ENCODE data around the gene HLA-E. TPM values are rescaled to one million over a fixed set of nuclear protein-coding genes. Genes with fewer than 3 reads are reported as not detected.
"Not testable (repeated sequence)": the region's sequence is repeated elsewhere in the genome, so short reads cannot be mapped to it uniquely, and the experiment has no call there.

Gene HLA-E
- total and polyA plus RNA-seq, 5 donors, result 180 to 230 (median 216) TPM

DNA sequence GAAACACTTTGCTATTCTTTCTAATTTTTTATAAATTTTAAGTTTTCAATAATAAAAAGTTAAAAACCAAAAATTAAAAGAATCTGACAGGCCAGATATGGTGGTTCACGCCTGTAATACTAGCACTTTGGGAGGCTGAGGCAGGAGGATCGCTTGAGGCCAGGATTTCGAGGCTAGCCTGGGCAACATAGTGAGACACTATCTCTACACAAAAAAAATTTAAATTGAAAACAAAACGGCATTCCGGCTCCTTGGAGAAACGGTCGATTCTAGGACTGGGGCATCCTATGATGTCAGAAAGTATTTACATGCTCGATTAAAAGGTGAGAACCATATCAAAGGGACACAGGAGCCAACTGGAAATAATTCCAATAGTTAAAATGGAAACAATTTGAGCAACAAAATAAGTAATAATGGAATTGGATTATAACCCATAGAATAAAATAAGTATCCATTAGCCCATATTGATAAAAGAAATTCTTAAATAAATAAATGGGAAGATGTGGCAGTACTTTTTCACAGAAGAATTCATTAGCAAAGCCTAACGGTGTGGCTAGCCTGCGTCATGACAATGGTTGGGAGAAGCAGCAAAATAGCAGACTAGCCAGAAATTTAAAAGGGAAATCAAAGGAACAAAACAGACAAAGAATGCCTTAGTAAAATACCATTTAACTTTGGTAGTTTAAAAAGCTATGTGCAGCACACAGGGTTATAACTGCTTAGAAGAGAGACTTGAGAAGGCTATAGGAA is 21.3 kb downstream of the HLA-E start:
- intact Hi-C loops (cut with DNase I), result no loop called here
- Histone ChIP-seq H3K27me3 (ENCODE audit: control insufficient read depth, insufficient read depth) (no peaks in the 10 kb centered on the region), H3K4me1 (ENCODE audit: control insufficient read depth, insufficient read depth, low read length) (no peaks in the 10 kb centered on the region), H3K9me3 (ENCODE audit: control insufficient read depth, low read length) (no peaks in the 10 kb centered on the region), H3K4me3 (ENCODE audit: low read length) (no peak overlapping the region), H3K27ac (ENCODE audit: low read length) (no peak overlapping the region)
- DNase-seq (no peak), ATAC-seq (no peak)
- WGBS, result 78% methylated on average over 10 of the region's 10 CpGs

DNA sequence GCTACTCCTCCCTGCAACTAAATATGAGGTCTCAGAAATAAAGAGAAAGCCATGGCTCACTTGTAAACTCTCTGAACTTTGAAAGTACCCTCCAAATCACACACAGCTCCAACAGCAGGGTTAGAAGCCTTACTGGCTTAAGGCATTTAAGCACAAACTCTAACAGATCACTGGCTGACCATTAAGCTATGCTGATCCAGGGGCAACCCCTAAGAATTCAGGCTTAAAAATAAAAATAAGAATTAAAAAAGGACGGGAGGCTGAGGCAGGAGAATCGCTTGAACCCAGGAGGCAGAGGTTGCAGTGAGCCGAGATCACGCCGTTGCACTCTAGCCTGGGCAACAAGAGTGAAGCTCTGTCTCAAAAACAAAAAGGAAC is 21.8 kb downstream of the HLA-E start:
- no peak for ATAC-seq
- Histone ChIP-seq H3K4me1 (ENCODE audit: control insufficient read depth, insufficient read depth, low read length) (no peaks in the 10 kb centered on the region), H3K27ac (ENCODE audit: low read length) (no peak overlapping the region), H3K9me3 (ENCODE audit: control insufficient read depth, low read length) (no peaks in the 10 kb centered on the region), H3K4me3 (ENCODE audit: low read length) (no peak overlapping the region), H3K27me3 (ENCODE audit: control insufficient read depth, insufficient read depth) (no peaks in the 10 kb centered on the region)
- intact Hi-C loops (cut with DNase I), result no loop called here
- no peak for DNase-seq
- WGBS, result 63% methylated on average over 5 of the region's 5 CpGs

DNA sequence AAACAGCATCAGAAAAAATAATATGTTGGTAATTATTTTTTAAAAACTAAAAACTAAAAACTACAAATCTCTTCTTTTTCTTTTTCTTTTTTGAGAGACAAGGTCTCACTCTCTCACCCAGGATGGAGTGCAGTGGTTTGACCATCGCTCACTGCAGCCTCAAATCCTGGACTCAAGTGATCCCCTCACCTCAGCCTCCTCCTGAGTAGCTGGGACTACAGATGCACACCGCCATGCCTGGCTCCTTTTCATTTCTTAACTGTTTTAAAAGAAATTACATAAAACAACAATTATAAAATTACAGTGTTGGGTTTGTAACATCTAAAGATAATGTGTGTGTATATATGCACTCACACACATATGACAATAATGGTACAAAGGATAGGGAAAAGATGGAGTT is 24.1 kb downstream of the HLA-E start:
- no peaks in the 10 kb centered on the region for H3K4me1 ChIP-seq (ENCODE audit: control insufficient read depth, insufficient read depth, low read length)
- 90% methylated on average over 2 of the region's 2 CpGs for WGBS
- no peaks in the 10 kb centered on the region for H3K27me3 ChIP-seq (ENCODE audit: control insufficient read depth, insufficient read depth)
- H3K27ac ChIP-seq (ENCODE audit: low read length), result no peak overlapping the region
- no peak for ATAC-seq
- H3K9me3 ChIP-seq (ENCODE audit: control insufficient read depth, low read length), result no peaks in the 10 kb centered on the region
- no peak overlapping the region for H3K4me3 ChIP-seq (ENCODE audit: low read length)
- intact Hi-C loops (cut with DNase I), result no loop called here
- DNase-seq, result no peak

DNA sequence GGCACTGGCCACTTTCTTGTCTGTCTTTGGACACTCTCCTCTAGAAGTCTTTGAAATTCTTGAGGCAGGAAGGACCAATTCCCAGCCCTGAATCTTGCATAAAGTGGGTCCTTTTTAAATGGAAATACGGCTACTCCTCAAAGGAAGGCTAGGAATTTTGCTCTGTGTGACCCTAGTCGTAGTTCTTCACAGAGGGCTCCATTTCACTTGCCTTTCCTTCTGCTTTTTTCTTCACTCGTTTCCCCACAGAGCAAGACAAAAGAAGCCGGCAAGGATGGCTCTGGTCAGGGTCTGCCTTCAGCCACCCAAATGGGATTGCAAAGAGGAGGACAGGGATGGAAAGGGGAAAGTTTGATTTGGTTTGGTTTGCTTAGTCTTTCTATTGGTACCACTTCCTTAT is 25.8 kb downstream of the HLA-E start:
- WGBS, result 33% methylated on average over 4 of the region's 4 CpGs
- no peak for ATAC-seq
- no peak for DNase-seq
- Histone ChIP-seq H3K27me3 (ENCODE audit: control insufficient read depth, insufficient read depth) (no peaks in the 10 kb centered on the region), H3K27ac (ENCODE audit: low read length) (peak overlapping the region; percentile 88), H3K9me3 (ENCODE audit: control insufficient read depth, low read length) (no peaks in the 10 kb centered on the region), H3K4me1 (ENCODE audit: control insufficient read depth, insufficient read depth, low read length) (no peaks in the 10 kb centered on the region), H3K4me3 (ENCODE audit: low read length) (no peak overlapping the region)
- intact Hi-C loops (cut with DNase I), result no loop called here

DNA sequence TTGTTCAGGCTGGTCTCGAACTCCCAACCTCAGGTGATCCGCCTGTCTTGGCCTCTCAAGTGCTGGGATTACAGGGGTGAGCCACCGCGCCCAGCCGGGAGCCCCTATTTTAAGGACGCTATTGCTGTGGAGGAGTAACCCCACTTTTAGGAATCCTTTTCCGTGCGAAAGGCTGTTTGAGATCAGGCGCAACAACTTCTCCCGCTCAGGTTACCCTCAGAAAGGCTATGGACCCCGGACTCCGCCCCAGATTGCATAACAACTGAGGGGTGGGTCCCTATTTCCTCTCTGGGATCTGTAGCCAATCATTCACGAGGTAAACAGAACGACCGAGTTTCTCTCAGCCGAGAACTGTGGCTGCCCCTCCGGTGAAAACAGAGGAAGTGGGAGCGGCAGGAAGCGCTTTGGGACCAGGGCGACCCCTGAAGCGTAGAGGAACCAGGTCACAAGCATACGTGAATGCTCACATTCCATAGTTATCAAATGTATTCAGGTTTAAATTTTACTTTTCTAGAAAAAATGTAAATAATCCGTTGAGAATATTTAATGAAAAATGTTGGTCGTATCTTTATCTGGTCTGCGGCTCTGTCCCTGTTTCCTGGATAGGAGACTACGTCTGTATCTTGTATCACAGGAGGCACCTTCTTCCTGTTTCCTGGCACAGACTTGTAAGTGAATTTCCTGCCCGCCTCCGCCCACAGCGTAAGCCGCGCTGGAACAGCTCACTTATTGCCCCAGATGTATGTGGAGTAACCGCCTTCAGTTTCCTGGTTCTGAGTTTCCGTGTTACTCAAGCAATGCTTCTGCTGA is 26.8 kb downstream of the HLA-E start:
- peak; percentile 96 to 97 for ATAC-seq
- peak; percentile 91 to 96 (median 93) for DNase-seq
- peak overlapping the region; percentile 79 for H3K4me3 ChIP-seq (ENCODE audit: low read length)
- intact Hi-C loops (cut with DNase I), result no loop called here
- H3K27ac ChIP-seq (ENCODE audit: low read length), result peak overlapping the region; percentile 92
- H3K27me3 ChIP-seq (ENCODE audit: control insufficient read depth, insufficient read depth), result no peaks in the 10 kb centered on the region
- whole genome bisulfite sequencing, result 2% methylated on average over 33 of the region's 33 CpGs
- no peaks in the 10 kb centered on the region for H3K4me1 ChIP-seq (ENCODE audit: control insufficient read depth, insufficient read depth, low read length)
- H3K9me3 ChIP-seq (ENCODE audit: control insufficient read depth, low read length), result no peaks in the 10 kb centered on the region

DNA sequence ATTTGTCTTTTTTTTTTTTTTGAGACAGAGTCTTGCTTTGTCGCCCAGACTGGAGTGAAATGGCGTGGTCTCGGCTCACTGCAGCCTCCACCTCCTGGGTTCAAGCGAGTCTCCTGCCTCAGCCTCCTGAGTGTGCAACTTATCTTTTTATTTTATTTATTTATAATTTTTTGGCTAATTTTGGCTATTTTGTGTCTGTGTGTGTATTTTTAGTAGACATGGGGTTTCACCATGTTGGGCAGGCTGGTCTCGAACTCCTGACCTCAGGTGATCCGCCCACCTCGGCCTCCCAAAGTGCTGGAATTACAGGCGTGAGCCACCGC is 27.4 kb downstream of the HLA-E start:
- H3K27me3 ChIP-seq (ENCODE audit: control insufficient read depth, insufficient read depth); H3K9me3 ChIP-seq (ENCODE audit: control insufficient read depth, low read length); intact Hi-C loops (cut with DNase I); ATAC-seq; H3K4me1 ChIP-seq (ENCODE audit: control insufficient read depth, insufficient read depth, low read length); DNase-seq: not testable (repeated sequence)
- H3K27ac ChIP-seq (ENCODE audit: low read length), result peak overlapping the region; percentile 92
- 53% methylated on average over 9 of the region's 9 CpGs for WGBS
- peak overlapping the region; percentile 79 for H3K4me3 ChIP-seq (ENCODE audit: low read length)

DNA sequence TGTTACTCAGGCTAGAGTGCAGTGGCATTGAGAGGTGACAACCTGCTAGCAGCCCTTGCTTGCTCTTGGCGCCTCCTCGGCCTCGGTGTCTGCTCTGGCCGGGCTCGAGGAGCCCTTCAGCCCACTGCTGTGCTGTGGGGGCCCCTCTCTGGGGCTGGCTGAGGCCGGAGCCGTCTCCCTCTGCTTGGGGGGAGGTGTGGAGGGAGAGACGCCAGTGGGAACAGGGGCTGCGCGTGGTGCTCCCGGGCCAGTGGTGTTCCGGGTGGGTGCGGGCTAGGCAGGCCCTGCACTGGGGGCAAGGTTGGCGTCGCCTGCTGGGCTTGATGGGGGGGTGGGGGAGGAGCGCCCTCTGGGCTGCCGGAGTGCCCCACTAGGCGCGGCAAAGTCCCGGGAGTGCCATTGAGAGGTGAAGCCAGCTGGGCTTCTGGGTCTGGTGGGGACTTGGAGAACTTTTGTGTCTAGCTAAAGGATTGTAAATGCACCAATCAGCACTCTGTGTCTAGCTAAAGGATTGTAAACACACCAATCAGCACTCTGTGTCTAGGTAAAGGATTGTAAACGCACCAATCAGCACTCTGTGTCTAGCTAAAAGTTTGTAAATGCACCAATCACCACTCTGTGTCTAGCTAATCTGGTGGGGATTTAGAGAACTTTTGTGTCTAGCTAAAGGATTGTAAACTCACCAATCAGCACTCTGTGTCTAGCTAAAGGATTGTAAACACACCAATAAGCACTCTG is 28.6 kb downstream of the HLA-E start:
- whole genome bisulfite sequencing, result 95% methylated on average over 21 of the region's 21 CpGs

DNA sequence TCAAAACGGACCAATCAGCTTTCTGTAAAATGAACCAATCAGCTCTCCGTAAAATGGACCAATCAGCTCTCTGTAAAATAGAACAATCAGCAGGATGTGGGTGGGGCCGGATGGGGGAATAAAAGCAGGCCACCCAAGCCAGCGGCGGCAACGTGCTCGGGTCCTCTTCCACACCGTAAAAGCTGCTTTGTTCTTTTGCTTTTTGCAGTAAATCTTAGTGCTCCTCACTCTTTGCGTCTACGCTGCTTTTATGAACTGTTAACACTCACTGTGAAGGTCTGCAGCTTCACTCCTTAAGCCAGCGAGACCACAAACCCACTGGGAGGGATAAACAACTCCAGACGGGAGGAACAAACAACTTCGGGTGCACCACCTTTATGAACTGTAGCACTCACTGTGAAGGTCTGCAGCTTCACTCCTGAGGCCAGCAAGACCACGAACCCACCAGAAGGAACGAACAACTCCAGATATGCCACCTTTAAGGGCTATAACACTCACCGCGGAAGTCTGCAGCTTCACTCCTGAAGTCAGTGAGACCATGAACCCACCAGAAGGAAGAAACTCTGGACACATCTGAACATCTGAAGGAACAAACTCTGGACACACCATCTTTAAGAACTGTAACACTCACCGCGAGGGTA is 29.3 kb downstream of the HLA-E start:
- 82% methylated on average over 19 of the region's 19 CpGs for WGBS
- ATAC-seq; H3K27me3 ChIP-seq (ENCODE audit: control insufficient read depth, insufficient read depth); intact Hi-C loops (cut with DNase I); H3K27ac ChIP-seq (ENCODE audit: low read length); H3K9me3 ChIP-seq (ENCODE audit: control insufficient read depth, low read length); DNase-seq; H3K4me1 ChIP-seq (ENCODE audit: control insufficient read depth, insufficient read depth, low read length); H3K4me3 ChIP-seq (ENCODE audit: low read length): not testable (repeated sequence)

More for the DNA sequence above, 28.6 kb downstream of the HLA-E start:
- H3K4me3 ChIP-seq (ENCODE audit: low read length); intact Hi-C loops (cut with DNase I); H3K4me1 ChIP-seq (ENCODE audit: control insufficient read depth, insufficient read depth, low read length); H3K9me3 ChIP-seq (ENCODE audit: control insufficient read depth, low read length); H3K27me3 ChIP-seq (ENCODE audit: control insufficient read depth, insufficient read depth); ATAC-seq; H3K27ac ChIP-seq (ENCODE audit: low read length): not testable (repeated sequence)
- DNase-seq, result peak in 1 of 3 donors; percentile 72

DNA sequence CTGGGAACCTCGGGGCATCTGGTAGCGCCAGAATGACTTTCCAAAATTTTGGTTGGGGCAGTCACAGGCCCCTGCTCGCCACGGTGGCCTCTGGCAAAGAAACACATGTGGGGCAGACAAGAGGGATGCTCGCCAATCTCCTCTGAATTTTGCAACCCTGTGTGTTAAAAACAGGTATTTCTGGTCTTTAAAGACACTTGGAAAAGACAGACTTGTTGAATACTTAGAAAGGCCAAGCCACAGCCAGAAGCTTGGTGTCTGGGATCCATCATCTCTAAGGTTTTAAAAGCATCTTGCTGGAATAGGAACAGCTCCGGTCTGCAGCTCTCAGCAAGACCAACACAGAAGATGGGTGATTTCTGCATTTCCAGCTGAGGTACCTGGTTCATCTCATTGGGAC is 31.2 kb downstream of the HLA-E start:
- Histone ChIP-seq H3K4me3 (ENCODE audit: low read length) (no peak overlapping the region), H3K27me3 (ENCODE audit: control insufficient read depth, insufficient read depth) (no peaks in the 10 kb centered on the region), H3K9me3 (ENCODE audit: control insufficient read depth, low read length) (no peaks in the 10 kb centered on the region), H3K4me1 (ENCODE audit: control insufficient read depth, insufficient read depth, low read length) (no peaks in the 10 kb centered on the region), H3K27ac (ENCODE audit: low read length) (no peak overlapping the region)
- ATAC-seq (no peak), DNase-seq (no peak)
- 86% methylated on average over 6 of the region's 6 CpGs for WGBS
- intact Hi-C loops (cut with DNase I), result no loop called here

DNA sequence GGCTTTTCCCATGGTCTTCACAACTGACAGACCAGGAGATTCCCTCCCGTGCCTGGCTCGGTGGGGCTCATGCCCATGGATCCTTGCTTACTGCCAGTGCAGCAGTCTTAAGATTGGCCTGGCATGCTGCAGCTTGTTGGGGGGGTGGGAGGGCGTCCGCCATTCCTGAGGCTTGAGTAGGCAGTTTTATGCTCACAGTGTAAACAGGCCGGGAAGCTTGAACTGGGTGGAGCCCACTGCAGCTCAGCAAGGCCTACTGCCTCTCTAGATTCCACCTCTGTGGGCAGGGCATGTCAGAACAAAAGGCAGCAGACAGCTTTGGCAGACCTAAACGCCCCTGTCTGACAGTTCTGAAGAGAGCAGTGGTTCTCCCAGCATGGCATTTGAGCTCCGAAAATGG is 31.8 kb downstream of the HLA-E start:
- peak in 1 of 3 donors; percentile 49 for DNase-seq
- H3K4me3 ChIP-seq (ENCODE audit: low read length); H3K27me3 ChIP-seq (ENCODE audit: control insufficient read depth, insufficient read depth); intact Hi-C loops (cut with DNase I); H3K4me1 ChIP-seq (ENCODE audit: control insufficient read depth, insufficient read depth, low read length); ATAC-seq; H3K27ac ChIP-seq (ENCODE audit: low read length); H3K9me3 ChIP-seq (ENCODE audit: control insufficient read depth, low read length): not testable (repeated sequence)
- WGBS, result 77% methylated on average over 7 of the region's 7 CpGs

DNA sequence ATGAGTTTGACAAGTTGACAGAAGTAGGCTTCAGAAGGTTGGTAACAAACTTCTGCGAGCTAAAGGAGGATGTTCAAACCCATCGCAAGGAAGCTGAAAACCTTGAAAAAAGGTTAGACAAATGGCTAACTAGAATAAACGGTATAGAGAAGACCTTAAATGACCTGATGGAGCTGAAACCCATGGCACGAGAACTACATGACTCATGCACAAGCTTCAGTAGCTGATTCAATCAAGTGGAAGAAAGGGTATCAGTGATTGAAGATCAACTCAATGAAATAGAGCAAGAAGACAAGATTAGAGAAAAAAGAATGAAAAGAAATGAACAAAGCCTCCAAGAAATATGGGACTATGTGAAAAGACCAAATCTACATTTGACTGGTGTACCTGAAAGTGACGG is 32.6 kb downstream of the HLA-E start:
- not testable (repeated sequence) for H3K9me3 ChIP-seq (ENCODE audit: control insufficient read depth, low read length)

More for the DNA sequence above, 32.6 kb downstream of the HLA-E start:
- WGBS, result 85% methylated on average over 5 of the region's 5 CpGs
- H3K27ac ChIP-seq (ENCODE audit: low read length); intact Hi-C loops (cut with DNase I); DNase-seq; H3K4me3 ChIP-seq (ENCODE audit: low read length); ATAC-seq; H3K27me3 ChIP-seq (ENCODE audit: control insufficient read depth, insufficient read depth); H3K4me1 ChIP-seq (ENCODE audit: control insufficient read depth, insufficient read depth, low read length): not testable (repeated sequence)

All from right cardiac atrium (tissue), 5 donors.